HT1080 (cell line): ENCODE measurements around the gene C20orf204. TPM values are rescaled to one million over a fixed set of nuclear protein-coding genes. Genes with fewer than 3 reads are reported as not detected.
A peak's percentile ranks its signal among the peaks of the same experiment; 100 is the strongest.
"Not testable (repeated sequence)": the region's sequence is repeated elsewhere in the genome, so short reads cannot be mapped to it uniquely, and the experiment has no call there.

Experiments used
- DNase-seq: peaks from one replicate; pipeline ENCODE4 v3.0.0-alpha.2; 2015; ENCODE audit warnings: low read depth
- small RNA-seq: library from RNA; depleted of rRNA; stranded (forward); fragments of <200 nt; gene quantifications from one replicate; pipeline ENCODE3, GENCODE V24; 2014
- total RNA-seq: library from RNA; depleted of rRNA; stranded (reverse); fragments of >200 nt; shearing (Covaris generic); gene quantifications from 2 replicates; pipeline ENCODE4 v1.2.3, GENCODE V29; 2014; rRNA removed

C20orf204 gene
- total RNA-seq, 1 experiment from 2014 or later, result 0.42 TPM

- DNase-seq, result no peak
These were observed 46.2 kb downstream of the C20orf204 start for GRCh38 chr20:64082126-64082731.

DNA sequence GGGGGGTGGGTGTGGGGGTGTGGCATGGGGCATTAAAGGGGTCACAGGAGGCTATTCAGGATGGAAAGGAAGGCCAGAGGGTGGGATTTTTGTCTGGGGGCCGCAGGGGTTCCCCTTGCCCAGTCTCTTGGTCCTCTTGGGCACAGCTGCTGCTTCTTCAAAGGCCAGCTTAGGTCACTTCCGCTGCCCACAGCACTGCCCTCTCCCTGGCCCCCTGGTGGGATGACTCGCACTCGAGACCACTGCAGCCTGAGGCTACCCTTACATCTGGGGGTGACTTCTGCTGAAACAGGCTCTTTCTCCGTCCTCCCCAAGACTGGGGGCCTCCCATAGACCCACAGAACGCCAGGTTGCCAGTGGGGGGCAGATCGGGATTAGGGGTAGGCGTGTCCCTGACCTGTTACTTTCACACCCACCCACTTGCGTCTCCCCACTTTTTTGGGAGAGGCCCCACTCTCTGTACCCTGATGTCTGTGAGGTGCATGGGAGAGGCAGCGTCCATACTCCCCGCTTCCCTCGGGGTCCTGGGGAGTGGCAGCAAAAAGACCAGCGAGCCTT is 46.9 kb downstream of the C20orf204 start:
- DNase-seq, result no peak

DNA sequence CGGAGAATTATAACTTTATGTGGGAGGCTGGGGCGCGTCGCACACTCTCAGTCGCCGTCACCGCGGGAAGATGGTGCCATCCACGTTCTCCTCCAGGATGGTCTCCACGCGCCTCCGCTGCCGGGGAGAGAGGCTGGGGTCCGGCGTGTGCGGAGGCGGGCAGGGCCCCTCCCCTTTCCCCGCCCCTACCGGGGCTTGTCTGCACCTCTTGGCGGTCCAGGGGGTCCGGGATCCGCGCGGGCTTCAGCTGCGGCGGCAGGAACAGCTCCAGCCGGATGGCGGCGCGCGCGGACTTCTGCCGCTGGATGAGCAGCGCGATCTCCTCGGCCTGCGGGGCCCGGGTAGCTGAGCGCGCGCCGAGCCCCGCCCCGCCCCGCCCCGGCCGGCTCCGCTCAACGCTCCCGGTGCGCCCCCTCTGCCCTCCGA is 47.4 kb downstream of the C20orf204 start:
- DNase-seq, result peak; percentile 70

DNA sequence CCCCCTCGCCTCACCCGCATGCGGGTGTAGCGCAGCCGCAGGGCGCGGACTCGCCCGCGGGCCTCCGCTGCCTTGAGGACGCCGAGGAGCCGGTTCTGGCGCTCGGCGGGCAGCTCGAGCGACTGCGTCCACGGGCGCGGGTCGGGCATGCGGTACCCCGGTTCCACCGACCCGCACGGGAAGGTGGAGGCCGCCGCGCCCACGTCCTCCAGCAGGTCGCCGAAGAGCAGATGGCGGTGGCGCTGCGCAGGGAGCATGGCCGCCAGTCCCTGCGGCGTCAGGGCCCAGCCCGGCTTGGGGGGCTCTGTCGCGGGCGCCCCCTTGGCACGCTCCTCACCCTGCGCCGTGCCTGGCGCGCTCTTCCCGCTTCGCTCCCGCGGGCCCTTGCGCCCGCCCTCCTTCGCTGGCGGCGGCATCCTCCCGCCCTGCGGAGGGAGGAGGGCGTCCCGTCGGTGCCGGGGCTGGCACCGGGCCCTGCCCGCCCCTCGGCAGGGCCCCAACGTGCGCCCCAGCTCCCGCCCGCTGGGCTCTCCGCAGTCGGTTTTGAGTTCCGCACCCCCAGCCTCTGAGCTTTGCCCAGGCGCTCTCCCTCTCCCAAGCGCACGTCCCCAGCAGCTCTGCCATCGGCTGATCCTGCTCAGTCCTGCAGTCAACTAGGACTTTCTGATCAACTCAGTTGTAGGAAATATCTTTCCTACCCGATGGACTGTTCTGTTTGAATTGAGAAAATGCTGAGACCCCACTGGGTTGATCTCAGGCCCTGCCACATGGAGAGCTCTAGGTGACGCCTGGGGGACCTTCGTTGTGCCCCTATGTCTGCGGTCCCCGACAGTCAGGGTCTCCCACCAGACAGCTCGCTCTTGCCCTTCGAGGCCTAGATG is 48.1 kb downstream of the C20orf204 start, which contains the start of gene LKAAEAR1:
Gene LKAAEAR1 (minus strand): TSS at position 595 of the 881 bp plus-strand sequence. CDS start 179 bp downstream, at position 416.
- DNase-seq, result no peak

- no peak for DNase-seq
These were observed 48.7 kb downstream of the C20orf204 start for GRCh38 chr20:64084685-64085152.

DNA sequence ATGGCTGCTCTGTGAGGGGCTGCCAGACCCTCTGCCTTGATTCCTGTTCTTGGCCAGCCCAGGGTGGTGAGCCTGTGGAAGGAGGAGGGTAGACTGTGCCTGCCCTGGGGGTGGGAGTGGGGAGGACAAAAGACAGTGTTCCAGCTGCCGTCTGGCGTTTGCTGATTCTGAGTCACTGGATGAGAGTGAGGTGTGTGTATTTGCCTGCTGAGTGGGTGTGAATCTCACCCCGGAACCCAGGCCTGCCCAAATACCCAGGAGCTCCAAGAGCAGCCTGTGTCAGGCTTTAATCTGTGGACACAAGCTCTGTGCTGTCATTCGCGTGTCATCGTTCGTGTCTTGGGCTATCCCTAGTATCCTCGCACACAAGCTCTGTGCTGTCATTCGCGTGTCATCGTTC is 50.8 kb downstream of the C20orf204 start:
- DNase-seq, result no peak

DNA sequence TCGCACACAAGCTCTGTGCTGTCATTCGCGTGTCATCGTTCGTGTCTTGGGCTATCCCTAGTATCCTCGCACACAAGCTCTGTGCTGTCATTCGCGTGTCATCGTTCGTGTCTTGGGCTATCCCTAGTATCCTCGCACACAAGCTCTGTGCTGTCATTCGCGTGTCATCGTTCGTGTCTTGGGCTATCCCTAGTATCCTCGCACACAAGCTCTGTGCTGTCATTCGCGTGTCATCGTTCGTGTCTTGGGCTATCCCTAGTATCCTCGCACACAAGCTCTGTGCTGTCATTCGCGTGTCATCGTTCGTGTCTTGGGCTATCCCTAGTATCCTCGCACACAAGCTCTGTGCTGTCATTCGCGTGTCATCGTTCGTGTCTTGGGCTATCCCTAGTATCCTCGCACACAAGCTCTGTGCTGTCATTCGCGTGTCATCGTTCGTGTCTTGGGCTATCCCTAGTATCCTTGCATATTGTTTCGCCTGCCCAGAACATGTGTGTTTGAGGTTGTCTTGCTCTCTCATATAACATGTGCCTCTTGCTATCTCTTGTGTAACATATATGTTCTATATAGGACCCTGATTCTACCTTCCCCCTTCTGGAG is 51.3 kb downstream of the C20orf204 start:
- not testable (repeated sequence) for DNase-seq

DNA sequence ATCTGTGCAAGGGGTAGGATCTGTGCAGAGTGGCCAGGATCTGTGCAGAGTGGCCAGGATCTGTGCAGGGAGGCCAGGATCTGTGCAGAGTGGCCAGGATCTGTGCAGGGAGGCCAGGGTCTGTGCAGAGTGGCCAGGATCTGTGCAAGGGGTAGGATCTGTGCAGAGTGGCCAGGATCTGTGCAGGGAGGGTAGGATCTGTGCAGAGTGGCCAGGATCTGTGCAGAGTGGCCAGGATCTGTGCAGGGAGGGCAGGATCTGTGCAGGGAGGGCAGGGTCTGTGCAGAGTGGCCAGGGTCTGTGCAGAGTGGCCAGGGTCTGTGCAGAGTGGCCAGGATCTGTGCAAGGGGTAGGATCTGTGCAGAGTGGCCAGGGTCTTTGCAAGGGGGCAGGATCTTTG is 52.6 kb downstream of the C20orf204 start:
- DNase-seq, result not testable (repeated sequence)

Small RNA genes within 50 kb of the gene (small RNA-seq; reads per million reads assigned to genes)
- gene AL355803.1, result not detected
- not detected for gene MIR6813

Other genes with a start within 250 kb of the C20orf204 start
- 0.19 and 0.20 TPM in 2 replicates for gene ZBTB46, start 204.9 kb upstream of the C20orf204 start, total RNA-seq
- not detected in 2 replicates for gene ABHD16B, start 174.7 kb upstream of the C20orf204 start, total RNA-seq
- 119 and 120 TPM in 2 replicates for gene TPD52L2, start 170.9 kb upstream of the C20orf204 start, total RNA-seq
- gene DNAJC5, start 141.1 kb upstream of the C20orf204 start, total RNA-seq, result 51.4 and 60.0 TPM in 2 replicates
- 17.1 and 26.0 TPM in 2 replicates for gene UCKL1, start 79.8 kb upstream of the C20orf204 start, total RNA-seq
- 16.4 and 18.7 TPM in 2 replicates for gene ZNF512B, start 66.3 kb upstream of the C20orf204 start, total RNA-seq
- gene SAMD10, start 56.5 kb upstream of the C20orf204 start, total RNA-seq, result 3.6 and 7.6 TPM in 2 replicates
- gene PRPF6, start 55.0 kb upstream of the C20orf204 start, total RNA-seq, result 60.8 and 66.3 TPM in 2 replicates
- gene SOX18, start 13.5 kb downstream of the C20orf204 start, total RNA-seq, result 0.11 and 0.57 TPM in 2 replicates
- gene TCEA2, start 27.0 kb downstream of the C20orf204 start, total RNA-seq, result 13.4 and 16.7 TPM in 2 replicates
- gene RGS19, start 43.3 kb downstream of the C20orf204 start, total RNA-seq, result 37.1 and 37.3 TPM in 2 replicates
- 0.33 and 0.43 TPM in 2 replicates for gene OPRL1, start 43.9 kb downstream of the C20orf204 start, total RNA-seq
- gene LKAAEAR1, start 48.2 kb downstream of the C20orf204 start, total RNA-seq, result 0.84 and 1.0 TPM in 2 replicates
- not detected in 2 replicates for gene NPBWR2, start 71.4 kb downstream of the C20orf204 start, total RNA-seq
- gene MYT1, start 128.3 kb downstream of the C20orf204 start, total RNA-seq, result not detected in 2 replicates
- 11.7 and 19.5 TPM in 2 replicates for gene PCMTD2, start 219.6 kb downstream of the C20orf204 start, total RNA-seq